Renal cortical epithelial cell (primary cell): ENCODE results near the gene EPHB4. TPM values are rescaled to one million over a fixed set of nuclear protein-coding genes. Genes with fewer than 3 reads are reported as not detected.
"Not testable (repeated sequence)": the region's sequence is repeated elsewhere in the genome, so short reads cannot be mapped to it uniquely, and the experiment has no call there.

Experiments
- DNase-seq: peaks from one replicate; pipeline ENCODE4 v3.0.0-alpha.2; 2011; ENCODE audit warnings: low read depth
- total RNA-seq: library from RNA; depleted of rRNA; stranded (reverse); fragments of >200 nt; gene quantifications from 2 replicates; pipeline ENCODE4 v1.2.3, GENCODE V29; 2014

Gene EPHB4
- total RNA-seq, 1 donor from 2014 or later, result 141 TPM

- no peak for DNase-seq
Observed at GRCh38 chr7:100822236-100823139, 4.8 kb downstream of the EPHB4 start.

GRCh38 chr7:100819586-100819985 is 7.7 kb downstream of the EPHB4 start:
- no peak for DNase-seq

GRCh38 chr7:100818825-100819224 is 8.5 kb downstream of the EPHB4 start:
- DNase-seq, result no peak

- DNase-seq, result no peak
Observed at GRCh38 chr7:100818366-100818765, 9.0 kb downstream of the EPHB4 start.

- no peak for DNase-seq
Observed at GRCh38 chr7:100817097-100817496, 10.2 kb downstream of the EPHB4 start.

- not testable (repeated sequence) for DNase-seq
Observed at GRCh38 chr7:100816515-100816914, 10.8 kb downstream of the EPHB4 start.

GRCh38 chr7:100812729-100813128 is 14.6 kb downstream of the EPHB4 start:
- no peak for DNase-seq

GRCh38 chr7:100811480-100811879 is 15.8 kb downstream of the EPHB4 start:
- no peak for DNase-seq

GRCh38 chr7:100808354-100808875 is 18.9 kb downstream of the EPHB4 start:
- DNase-seq, result no peak

- DNase-seq, result not testable (repeated sequence)
Observed at GRCh38 chr7:100806883-100807282, 20.4 kb downstream of the EPHB4 start.

GRCh38 chr7:100806276-100806675 is 21.0 kb downstream of the EPHB4 start:
- DNase-seq, result no peak

- no peak for DNase-seq
Observed at GRCh38 chr7:100804681-100805431, 22.5 kb downstream of the EPHB4 start.

GRCh38 chr7:100803398-100804161 is 23.7 kb downstream of the EPHB4 start:
- peak; percentile 74 for DNase-seq

GRCh38 chr7:100802951-100803350 is 24.4 kb downstream of the EPHB4 start:
- no peak for DNase-seq

GRCh38 chr7:100801833-100802568 is 25.3 kb downstream of the EPHB4 start:
- DNase-seq, result peak; percentile 82

GRCh38 chr7:100799037-100799896 is 28.1 kb downstream of the EPHB4 start:
- peak; percentile 47 for DNase-seq

- DNase-seq, result no peak
Observed at GRCh38 chr7:100794741-100795140, 32.6 kb downstream of the EPHB4 start.

- peak; percentile 26 for DNase-seq
Observed at GRCh38 chr7:100793806-100794660, 33.3 kb downstream of the EPHB4 start.
